HepG2 (cell line): Measurements from ENCODE around the gene MSI2.

Source experiments
- CTCF ChIP-seq: sonication (generic); formaldehyde crosslinking; IDR thresholded peaks from 2 replicates; pipeline ENCODE4 v1.5.0; 2020; ENCODE audit warnings: mild to moderate bottlenecking, missing genetic modification reagents, moderate library complexity
- HMG20A ChIP-seq: IDR thresholded peaks from 2 replicates; pipeline ENCODE4 v1.6.1; 2016; ENCODE audit warnings: borderline replicate concordance
- MAX ChIP-seq: IDR thresholded peaks from 2 replicates; pipeline ENCODE4 v1.6.1; 2012; ENCODE audit warnings: inconsistent platforms
- MYC ChIP-seq: sonication (generic); formaldehyde crosslinking; IDR thresholded peaks from 2 replicates; pipeline ENCODE4 v1.9.0; 2021; ENCODE audit warnings: missing genetic modification reagents, borderline replicate concordance
- MZF1 ChIP-seq: sonication (generic); formaldehyde crosslinking; IDR thresholded peaks from 2 replicates; pipeline ENCODE4 v1.8.1; 2023; ENCODE audit warnings: mild to moderate bottlenecking, missing genetic modification reagents, borderline replicate concordance
- POLR2A ChIP-seq, 2 experiments: IDR thresholded peaks; 2 replicates each; pipeline ENCODE4 v1.6.1; 2011; ENCODE audit warnings: low read depth in 2 of 2, low read length in 2 of 2, mild to moderate bottlenecking in 1 of 2, moderate library complexity in 1 of 2; ENCODE audit not compliant: insufficient read depth in 1 of 2
- SMAD9 ChIP-seq: sonication (generic); formaldehyde crosslinking; IDR thresholded peaks from 2 replicates; pipeline ENCODE4 v1.5.1; 2020; ENCODE audit warnings: mild to moderate bottlenecking, missing genetic modification reagents
- U2AF2 ChIP-seq: fragments of 200-400 bp; formaldehyde crosslinking; IDR thresholded peaks from 2 replicates; pipeline ENCODE4 v1.6.1; 2017; ENCODE audit warnings: low read depth, mild to moderate bottlenecking, low read length
- ZBTB20 ChIP-seq: sonication (generic); formaldehyde crosslinking; IDR thresholded peaks from 2 replicates; pipeline ENCODE4 v1.8.1; 2023; ENCODE audit warnings: missing genetic modification reagents, low read depth, mild to moderate bottlenecking, borderline replicate concordance
- ZNF318 ChIP-seq: sonication (generic); formaldehyde crosslinking; IDR thresholded peaks from 2 replicates; pipeline ENCODE4 v1.4.0; 2020; ENCODE audit warnings: mild to moderate bottlenecking, missing genetic modification reagents
- ZNF430 ChIP-seq: sonication (generic); formaldehyde crosslinking; IDR thresholded peaks from 2 replicates; pipeline ENCODE4 v1.9.0; 2021; ENCODE audit warnings: mild to moderate bottlenecking, missing genetic modification reagents
- ZNF724P ChIP-seq: sonication (generic); formaldehyde crosslinking; IDR thresholded peaks from 2 replicates; pipeline ENCODE4 v1.8.0; 2022; ENCODE audit warnings: missing genetic modification reagents, borderline replicate concordance

GRCh38 chr17:57342963-57343589 is 86.8 kb downstream of the MSI2 start:
- TF ChIP-seq CTCF (no peak), POLR2A (IDR thresholded peaks at IDR 0.05; ENCODE audit: insufficient read depth in 1 of 2, low read depth in 2 of 2, low read length in 2 of 2) (no peak), ZNF430 (no peak), MYC (CRISPR knock-in tag) (no peak), HMG20A (CRISPR knock-in tag) (no peak), ZNF724P (no peak), ZNF318 (CRISPR knock-in tag) (no peak), U2AF2 (no peak), SMAD9 (CRISPR knock-in tag) (no peak), ZBTB20 (CRISPR knock-in tag) (no peak), MAX (no peak), MZF1 (CRISPR knock-in tag) (no peak)
